Right ventricle myocardium inferior (tissue), 1 donor: Measurements from ENCODE around the gene NUP160. TPM values are rescaled to one million over a fixed set of nuclear protein-coding genes. Genes with fewer than 3 reads are reported as not detected.
"Not testable (repeated sequence)": the region's sequence is repeated elsewhere in the genome, so short reads cannot be mapped to it uniquely, and the experiment has no call there.

Source experiments
- ATAC-seq: fragments of 200-7000 bp; cut with Tn5 transposase; one replicate; pipeline ENCODE4 v1.9.1; 2020; ENCODE audit warnings: mild to moderate bottlenecking, moderate library complexity
- DNase-seq: peaks from one replicate; pipeline ENCODE4 v3.0.0; 2021; ENCODE audit errors: missing footprints
- intact Hi-C: fragments of 100-400 bp; cut with DNase I; formaldehyde crosslinking; loops from one replicate; pipeline ENCODE4 v1.11.0; 2022
- long read RNA-seq: library from polyadenylated mRNA; unstranded; transcript quantifications from one replicate; pipeline ENCODE4 v2.0.0, GENCODE V29; 2021
- total RNA-seq: library from RNA; stranded (reverse); fragmentation: NEBNext Ultra II Directional; extraction: Animal tissue kit (Norgen Biotek cat#: 25700); gene quantifications from one replicate; pipeline ENCODE4 v1.2.1, GENCODE V29; 2021
- donor health status: DM: no; HTN: yes; CAD: no; lungs with severe emphysema.

The NUP160 gene, protein sequence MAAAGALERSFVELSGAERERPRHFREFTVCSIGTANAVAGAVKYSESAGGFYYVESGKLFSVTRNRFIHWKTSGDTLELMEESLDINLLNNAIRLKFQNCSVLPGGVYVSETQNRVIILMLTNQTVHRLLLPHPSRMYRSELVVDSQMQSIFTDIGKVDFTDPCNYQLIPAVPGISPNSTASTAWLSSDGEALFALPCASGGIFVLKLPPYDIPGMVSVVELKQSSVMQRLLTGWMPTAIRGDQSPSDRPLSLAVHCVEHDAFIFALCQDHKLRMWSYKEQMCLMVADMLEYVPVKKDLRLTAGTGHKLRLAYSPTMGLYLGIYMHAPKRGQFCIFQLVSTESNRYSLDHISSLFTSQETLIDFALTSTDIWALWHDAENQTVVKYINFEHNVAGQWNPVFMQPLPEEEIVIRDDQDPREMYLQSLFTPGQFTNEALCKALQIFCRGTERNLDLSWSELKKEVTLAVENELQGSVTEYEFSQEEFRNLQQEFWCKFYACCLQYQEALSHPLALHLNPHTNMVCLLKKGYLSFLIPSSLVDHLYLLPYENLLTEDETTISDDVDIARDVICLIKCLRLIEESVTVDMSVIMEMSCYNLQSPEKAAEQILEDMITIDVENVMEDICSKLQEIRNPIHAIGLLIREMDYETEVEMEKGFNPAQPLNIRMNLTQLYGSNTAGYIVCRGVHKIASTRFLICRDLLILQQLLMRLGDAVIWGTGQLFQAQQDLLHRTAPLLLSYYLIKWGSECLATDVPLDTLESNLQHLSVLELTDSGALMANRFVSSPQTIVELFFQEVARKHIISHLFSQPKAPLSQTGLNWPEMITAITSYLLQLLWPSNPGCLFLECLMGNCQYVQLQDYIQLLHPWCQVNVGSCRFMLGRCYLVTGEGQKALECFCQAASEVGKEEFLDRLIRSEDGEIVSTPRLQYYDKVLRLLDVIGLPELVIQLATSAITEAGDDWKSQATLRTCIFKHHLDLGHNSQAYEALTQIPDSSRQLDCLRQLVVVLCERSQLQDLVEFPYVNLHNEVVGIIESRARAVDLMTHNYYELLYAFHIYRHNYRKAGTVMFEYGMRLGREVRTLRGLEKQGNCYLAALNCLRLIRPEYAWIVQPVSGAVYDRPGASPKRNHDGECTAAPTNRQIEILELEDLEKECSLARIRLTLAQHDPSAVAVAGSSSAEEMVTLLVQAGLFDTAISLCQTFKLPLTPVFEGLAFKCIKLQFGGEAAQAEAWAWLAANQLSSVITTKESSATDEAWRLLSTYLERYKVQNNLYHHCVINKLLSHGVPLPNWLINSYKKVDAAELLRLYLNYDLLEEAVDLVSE (N-terminal part only)
- total RNA-seq: 15.3 TPM
- long read RNA-seq, full-length matches to known transcripts: 15 of 16 reads
- long read RNA-seq, partial matches to known transcripts: 0 of 16 reads
- long read RNA-seq, other reads (novel, unspliced or antisense): 1 of 16 reads

DNA sequence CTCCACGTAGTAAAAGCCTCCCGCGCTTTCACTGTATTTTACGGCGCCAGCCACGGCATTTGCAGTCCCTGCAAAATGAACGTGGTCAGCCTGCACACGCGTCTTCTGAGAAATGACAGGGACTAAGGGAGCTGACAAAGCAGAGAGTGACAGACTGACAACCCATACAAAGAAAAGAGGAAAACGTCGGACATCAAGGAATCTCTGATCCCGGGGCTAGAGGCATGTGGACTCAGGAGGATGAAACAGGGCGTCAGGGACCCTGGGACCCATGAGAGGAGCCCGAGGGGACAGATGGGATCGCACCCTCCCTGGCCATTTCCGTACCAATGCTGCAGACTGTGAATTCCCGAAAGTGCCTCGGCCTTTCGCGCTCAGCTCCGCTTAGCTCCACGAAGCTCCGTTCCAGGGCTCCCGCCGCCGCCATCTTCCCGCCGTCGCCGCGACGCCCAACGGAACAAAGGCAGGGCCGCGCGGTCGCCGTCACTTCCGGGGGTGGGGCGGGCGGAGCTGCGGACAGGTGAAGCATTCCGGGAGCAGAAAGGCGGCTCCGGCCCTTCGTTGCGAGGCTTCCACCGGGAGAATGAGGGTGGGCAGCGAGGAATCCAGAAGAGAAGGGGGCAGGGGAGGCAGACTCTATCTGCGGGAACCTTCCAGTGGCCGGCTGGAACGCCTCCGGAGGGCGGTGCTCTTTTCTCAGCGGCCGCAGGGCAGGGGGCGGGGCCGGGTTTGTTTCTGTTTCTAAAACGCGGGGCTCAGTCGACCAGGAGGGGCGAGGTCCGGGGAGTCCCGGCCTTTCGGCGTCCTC lies at the start of gene NUP160:
Gene NUP160 (minus strand): TSS at position 459 of the 808 bp plus-strand sequence. CDS start 32 bp downstream, at position 427.
- intact Hi-C loops: loop anchor here (5.0 to 10.0 kb wide), 3 partner anchors 81 to 463 kb away; partner anchors contain the start of genes FNBP4 and MTCH2
- DNase-seq (peak; percentile 96), ATAC-seq (peak; percentile 91)

DNA sequence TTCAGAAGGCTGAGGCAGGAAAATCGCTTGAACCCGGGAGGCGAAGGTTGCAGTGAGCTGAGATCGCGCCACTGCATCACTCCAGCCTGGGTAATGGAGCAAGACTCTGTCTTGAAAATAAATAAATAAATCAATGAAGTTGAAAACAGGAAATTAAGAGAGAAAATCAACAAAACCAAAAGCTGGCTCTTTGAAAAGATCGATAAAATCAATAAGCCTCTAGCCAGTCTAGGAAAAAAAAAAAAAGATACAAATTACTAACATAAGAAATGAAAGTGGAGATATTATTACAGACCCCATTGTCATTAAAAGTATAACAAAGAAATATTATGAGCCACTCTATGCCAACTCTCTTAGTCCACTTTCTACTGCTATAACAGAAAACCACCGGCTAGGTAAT lies 48.0 kb upstream of the NUP160 start:
- intact Hi-C loops: no loop called here

DNA sequence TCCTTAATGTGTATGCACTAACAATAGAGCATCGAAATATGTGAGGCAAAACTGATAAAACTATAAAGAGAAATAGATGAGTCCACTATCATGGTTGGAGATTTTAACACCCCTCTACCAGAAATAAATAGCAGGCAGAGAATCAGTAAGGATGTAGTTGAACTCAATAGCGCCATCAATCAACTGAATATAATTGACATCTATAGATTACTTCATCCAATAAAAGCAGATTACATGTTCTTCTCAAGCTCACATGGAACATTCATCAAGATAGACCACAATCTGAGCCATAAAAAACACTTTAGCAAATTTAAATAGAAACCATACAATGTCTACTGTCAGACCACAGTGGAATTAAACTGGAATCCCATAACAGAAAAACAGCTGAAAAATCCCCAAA lies 46.9 kb upstream of the NUP160 start:
- intact Hi-C loops: no loop called here
- no peak for DNase-seq
- ATAC-seq: no peak

More for the DNA sequence above, 48.0 kb upstream of the NUP160 start:
- ATAC-seq (no peak), DNase-seq (no peak)

DNA sequence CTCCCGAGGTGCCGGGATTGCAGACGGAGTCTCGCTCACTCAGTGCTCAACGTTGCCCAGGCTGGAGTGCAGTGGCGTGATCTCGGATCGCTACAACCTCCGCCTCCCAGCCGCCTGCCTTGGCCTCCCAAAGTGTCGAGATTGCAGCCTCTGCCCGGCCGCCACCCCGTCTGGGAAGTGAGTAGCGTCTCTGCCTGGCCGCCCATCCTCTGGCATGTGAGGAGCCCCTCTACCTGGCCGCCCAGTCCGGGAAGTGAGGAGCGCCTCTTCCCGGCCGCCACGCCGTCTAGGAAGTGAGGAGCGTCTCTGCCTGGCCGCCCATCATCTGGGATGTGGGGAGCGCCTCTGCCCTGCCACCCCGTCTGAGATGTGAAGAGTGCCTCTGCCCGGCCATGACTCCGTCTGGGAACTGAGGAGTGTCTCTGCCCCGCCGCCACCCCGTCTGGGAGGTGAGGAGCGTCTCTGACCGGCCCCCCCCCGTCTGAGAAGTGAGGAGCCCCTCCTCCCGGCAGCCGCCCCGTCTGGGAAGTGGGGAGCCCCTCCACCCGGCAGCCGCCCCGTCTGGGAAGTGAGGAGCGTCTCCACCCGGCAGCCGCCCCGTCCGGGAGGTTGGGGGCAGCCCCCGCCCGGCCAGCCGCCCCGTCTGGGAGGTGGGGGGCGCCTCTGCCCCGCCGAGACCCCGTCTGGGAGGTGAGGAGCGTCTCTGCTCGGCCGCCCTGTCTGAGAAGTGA lies 44.6 kb upstream of the NUP160 start:
- intact Hi-C loops, DNase-seq, ATAC-seq: not testable (repeated sequence)

DNA sequence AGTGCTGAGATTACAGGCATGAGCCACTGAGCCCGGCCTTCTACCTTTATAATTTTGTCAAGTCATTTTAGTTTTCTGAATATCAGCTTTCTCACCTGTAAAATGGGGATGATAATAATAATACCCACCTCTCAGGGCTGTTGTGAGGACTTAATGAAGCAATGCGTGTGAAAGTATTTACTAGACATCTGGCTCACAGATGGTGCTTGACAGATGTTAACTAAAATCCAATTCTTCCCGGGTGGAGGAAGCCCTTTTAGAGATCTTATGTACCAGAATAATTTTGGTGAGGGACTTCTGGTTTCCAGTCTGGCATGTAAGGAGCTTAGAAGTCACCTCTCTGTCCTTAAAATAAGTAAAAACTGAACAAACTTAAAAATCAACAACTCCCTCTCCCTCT lies 43.7 kb upstream of the NUP160 start:
- no peak for DNase-seq
- ATAC-seq: no peak
- intact Hi-C loops: no loop called here

DNA sequence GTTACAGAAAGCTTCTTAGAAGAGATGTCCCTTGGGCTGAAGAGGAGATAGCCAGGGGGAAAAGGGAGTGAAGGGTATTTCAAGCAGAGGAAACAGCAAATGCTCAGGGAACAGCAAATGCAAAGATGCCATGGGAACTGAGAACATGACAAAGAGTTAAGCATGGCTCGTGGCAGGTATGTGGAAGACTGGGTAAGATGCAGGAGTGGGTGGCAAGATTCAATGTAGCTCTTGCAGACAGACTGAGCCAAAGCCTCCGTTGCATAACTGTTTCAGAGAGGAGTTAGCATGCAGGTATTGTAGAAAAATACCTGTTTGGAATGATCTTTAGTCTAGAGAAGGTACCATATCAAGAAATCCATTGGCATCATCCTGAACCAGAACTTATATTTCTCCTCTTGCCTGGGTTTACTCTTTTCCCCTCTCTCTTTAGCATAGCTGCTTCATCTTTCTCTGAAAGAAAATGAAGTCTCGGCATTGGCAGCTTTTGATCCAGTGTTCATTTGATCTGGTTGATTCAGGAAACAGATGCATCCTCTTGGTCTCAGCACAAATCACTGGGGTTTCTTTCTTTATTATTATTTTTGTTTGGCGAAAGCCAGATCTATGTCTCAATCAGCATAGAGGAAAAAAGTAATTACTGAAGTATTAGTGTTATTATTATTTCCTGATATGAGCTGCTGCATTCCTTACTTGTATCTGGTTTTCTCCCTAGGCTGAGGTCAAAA lies 41.7 kb upstream of the NUP160 start:
- DNase-seq (no peak), ATAC-seq (no peak)
- intact Hi-C loops: no loop called here

DNA sequence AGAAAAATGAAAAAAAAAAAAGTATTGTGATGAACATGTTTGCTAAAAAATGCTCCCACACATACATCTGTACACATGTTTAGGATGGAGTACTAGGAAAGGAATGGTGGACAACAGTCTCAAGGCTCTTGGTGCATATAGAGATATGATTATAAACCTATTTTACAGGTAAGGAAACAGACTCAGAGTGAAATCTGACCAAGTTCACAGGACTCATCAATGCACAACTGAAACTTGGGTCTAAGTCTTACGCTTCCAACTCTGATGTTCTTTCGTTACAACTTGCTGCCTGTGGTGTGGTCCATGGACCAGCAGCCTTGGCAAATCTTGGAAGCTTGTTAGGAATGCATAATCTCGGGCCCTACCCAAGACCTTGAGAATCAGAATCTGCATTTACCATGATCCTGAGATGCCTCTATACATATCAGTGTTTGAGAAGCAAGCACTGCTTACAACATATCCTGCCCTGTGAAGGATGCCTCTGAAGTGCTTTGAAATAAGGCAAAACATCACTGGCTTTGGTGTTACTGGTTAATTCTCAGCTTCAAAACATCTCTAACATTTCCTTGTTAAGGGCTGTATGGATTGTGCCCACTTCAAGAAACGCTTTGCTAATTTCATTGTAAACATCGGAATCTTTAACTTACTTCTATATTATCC lies 39.9 kb upstream of the NUP160 start:
- DNase-seq: no peak
- ATAC-seq: no peak
- intact Hi-C loops: no loop called here

DNA sequence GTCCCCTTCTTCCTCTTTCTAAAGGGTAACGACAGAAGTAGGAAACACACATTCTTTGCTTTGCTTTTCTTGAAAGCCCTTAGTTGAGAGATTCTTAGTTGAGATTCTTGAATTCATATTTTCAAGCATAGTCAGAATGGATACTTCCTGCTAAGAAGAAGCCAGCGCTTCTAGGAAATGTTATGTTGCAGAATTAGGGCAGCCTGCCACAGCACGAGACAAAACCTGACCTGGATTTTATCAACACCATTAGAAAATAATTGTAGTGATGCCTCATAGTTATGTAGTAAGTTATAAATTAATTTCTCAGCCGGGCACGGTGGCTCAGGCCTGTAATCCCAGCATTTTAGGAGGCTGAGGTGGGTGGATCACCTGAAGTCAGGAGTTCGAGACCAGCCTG lies 37.9 kb upstream of the NUP160 start:
- intact Hi-C loops: no loop called here
- ATAC-seq (no peak), DNase-seq (no peak)

DNA sequence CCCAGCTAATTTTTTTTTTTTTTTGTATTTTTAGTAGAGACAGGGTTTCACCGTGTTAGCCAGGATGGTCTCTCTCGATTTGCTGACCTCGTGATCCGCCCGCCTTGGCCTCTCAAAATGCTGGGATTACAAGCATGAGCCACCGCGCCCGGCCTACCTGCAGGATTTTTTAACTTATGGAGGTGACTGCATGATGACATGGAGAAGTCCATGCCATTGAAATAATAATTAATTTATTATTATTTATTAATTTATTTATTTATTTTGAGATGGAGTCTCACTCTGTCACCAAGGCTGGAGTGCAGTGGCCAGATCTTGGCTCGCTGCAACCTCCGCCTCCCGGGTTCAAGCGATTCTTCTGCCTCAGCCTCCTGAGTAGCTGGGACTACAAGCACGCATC lies 34.3 kb upstream of the NUP160 start:
- DNase-seq, ATAC-seq, intact Hi-C loops: not testable (repeated sequence)

DNA sequence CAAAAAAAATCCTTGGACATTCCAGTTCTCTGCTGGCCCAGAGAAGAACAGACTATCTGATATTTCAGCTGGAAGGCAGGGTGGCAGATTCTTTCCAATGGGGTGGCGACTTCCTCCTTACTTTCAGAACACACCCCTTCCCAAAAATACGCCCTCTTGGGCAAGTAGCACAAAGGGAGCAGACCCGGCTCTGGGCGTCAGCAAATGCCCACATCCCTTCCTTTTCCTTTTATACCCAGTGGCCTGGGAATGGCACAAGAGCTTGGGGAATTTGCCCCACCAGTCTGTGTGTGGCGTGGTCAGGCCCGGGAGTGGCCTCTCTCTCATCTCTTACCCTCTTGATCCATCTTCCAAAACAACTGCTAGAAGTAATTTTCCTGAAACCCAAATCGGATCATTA lies 33.0 kb upstream of the NUP160 start:
- ATAC-seq (peak; percentile 42), DNase-seq (no peak)
- intact Hi-C loops: no loop called here

DNA sequence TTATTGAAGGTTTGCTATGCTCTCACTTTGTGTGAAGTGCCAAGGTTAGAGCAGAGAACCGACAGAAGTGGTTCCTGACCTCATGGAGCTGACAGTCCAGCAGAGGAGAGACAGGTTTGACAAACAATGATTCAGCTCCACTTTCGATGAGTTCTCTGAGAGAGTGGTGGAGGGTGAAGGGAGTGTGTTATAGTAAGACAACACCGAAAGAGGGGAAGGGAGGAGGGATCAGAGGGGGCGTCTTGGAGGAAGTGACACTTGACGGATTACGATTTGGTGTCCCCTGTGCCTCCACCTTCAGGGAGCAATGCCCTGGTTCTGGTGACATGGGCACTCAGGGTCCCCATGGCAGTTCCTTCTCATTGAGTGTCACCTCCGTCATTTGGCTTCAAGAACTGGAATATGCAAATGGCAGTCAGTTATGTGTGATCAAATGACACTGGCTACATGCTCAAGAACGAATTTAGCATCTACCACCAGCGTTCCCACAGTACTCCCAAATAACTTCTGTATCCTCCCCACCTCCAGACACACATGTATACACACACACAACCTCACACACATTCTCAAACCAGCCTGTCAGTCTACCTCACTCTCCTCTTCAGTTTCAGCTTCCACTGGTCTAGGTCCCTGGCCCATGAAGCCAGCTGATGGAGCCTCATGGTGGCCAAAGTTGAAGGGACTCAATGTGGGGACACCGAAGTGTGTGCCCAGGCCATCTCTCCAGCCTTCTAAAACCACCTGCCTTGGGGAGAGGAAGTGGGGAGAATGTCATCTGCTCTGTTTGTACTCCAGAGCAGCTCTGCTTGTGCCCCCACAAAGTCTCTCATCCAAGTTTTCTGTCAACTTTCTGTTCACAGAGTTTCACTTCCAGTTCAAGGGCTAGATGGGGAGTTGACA lies 31.4 kb upstream of the NUP160 start:
- ATAC-seq (no peak), DNase-seq (no peak)
- intact Hi-C loops: no loop called here

DNA sequence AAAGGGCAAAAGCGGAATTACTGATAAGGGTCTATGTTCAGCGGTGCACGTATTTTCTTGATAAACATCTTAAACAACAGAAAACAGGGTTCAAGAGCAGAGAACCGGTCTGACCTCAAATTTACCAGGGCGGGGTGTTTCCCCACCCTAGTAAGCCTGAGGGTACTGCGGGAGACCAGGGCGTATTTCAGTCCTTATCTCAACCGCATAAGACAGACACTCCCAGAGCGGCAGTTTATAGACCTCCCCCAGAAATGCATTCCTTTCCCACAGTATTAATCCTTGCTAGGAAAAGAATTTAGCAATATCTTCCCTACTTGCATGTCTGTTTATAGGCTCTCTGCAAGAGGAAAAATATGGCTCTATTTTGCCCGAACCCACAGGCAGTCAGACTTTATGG lies 27.7 kb upstream of the NUP160 start:
- intact Hi-C loops, ATAC-seq, DNase-seq: not testable (repeated sequence)

DNA sequence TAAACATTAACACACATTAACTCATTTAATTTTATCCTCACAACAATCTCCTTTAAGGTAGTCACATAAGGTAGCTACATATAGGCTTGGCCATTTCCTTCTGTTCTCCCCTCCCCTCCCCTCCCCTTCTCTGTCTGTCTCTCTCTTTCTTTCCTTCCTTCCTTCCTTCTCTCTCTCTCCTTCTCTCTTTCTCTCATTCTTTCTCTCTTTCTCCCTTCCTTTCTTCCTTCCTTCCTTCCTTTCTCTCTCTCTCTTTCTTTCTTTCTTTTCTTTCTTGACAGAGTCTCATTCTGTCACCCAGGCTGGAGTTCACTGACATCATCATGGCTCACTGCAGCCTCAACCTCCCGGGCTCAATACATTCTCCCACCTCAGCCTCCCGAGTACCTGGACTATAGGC lies 22.3 kb upstream of the NUP160 start:
- intact Hi-C loops: no loop called here
- ATAC-seq: no peak

DNA sequence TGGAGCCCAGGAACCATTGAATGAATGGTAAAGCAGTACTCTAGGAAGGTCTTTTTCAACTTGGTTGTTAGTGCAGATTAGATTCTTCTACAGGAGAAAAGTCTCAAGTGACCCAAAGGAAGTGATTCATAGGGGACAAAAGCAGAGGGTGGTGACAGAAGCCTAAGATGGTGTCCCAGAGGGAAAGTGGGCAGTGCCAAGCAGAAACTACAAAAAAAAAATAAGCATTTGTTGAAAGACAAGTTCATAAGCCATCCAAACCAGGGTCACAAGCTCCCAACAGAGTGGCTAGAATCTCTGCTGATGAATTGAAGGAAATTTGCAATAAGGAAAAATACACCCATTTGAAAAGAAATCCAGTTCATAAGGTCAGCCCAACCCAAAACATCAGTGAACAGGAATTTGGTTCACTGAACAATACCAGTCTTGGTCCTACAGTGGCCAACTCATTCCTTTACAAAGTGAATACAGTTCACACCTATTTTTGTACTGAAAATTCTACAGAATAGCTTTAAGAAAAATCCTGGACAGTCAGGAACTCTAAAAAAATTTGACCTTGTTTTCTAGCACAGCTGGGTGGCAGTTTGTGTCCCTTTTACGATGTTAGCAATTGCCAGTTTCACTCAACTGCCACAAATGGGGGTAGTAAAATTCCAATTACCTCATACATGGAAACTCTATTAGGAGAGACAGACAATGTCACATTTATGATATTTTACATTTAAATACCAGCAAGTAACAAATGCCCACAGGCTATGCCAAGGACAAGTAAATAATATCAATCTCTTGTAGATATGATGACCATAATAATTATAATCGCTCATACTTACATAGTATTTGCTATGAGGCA lies 21.6 kb upstream of the NUP160 start:
- intact Hi-C loops: no loop called here
- no peak for DNase-seq
- ATAC-seq: no peak

More for the DNA sequence above, 22.3 kb upstream of the NUP160 start:
- DNase-seq: no peak
